K562 (cell line): ENCODE measurements around the gene H2AZ2. TPM values are rescaled to one million over a fixed set of nuclear protein-coding genes. Genes with fewer than 3 reads are reported as not detected.

Experiments
- COPS2 ChIP-seq: fragments of 450-650 bp; conservative IDR thresholded peaks from 2 replicates; pipeline ENCODE4 v1.6.1; 2016; ENCODE audit warnings: mild to moderate bottlenecking, moderate library complexity
- DACH1 ChIP-seq: fragments of 450-650 bp; IDR thresholded peaks from 2 replicates; pipeline ENCODE4 v1.6.1; 2018; ENCODE audit not compliant: partially characterized antibody
- DLX4 ChIP-seq: fragments of 250-450 bp; sonication (Bioruptor Pico); IDR thresholded peaks from 2 replicates; pipeline ENCODE4 v1.6.1; 2021; ENCODE audit warnings: mild to moderate bottlenecking
- ETV6 ChIP-seq, 3 experiments: fragments of 150-350 bp in 1 of 3; sonication (generic) in 1 of 3; formaldehyde crosslinking in 1 of 3; IDR thresholded peaks; 2 replicates each; pipeline versions ENCODE4 v1.6.1 to v1.8.0; 2014 to 2022; ENCODE audit warnings: borderline replicate concordance in 2 of 3, low read depth in 2 of 3, antibody characterized with exemption in 1 of 3, low read length in 1 of 3, mild to moderate bottlenecking in 1 of 3, missing genetic modification reagents in 1 of 3
- FOXJ2 ChIP-seq: fragments of 200-800 bp; sonication (Bioruptor generic); IDR thresholded peaks from 2 replicates; pipeline ENCODE4 v1.6.1; 2016; ENCODE audit warnings: missing genetic modification characterization, missing compliant biosample characterization
- HDAC1 ChIP-seq, 2 experiments: fragments of 450-650 bp; IDR thresholded peaks; 2 replicates each; pipeline ENCODE4 v1.6.1; 2016 to 2017; ENCODE audit warnings: inconsistent platforms in 1 of 2, mild to moderate bottlenecking in 1 of 2, moderate library complexity in 1 of 2
- KLF13 ChIP-seq: fragments of 450-650 bp; IDR thresholded peaks from 2 replicates; pipeline ENCODE4 v1.6.1; 2016; ENCODE audit warnings: missing genetic modification characterization, low read depth, mild to moderate bottlenecking, missing compliant biosample characterization, moderate library complexity, borderline replicate concordance
- L3MBTL2 ChIP-seq: fragments of 450-650 bp; IDR thresholded peaks from 2 replicates; pipeline ENCODE4 v1.6.1; 2016; ENCODE audit warnings: mild to moderate bottlenecking, moderate library complexity
- MBD2 ChIP-seq: sonication (generic); IDR thresholded peaks from 2 replicates; pipeline ENCODE4 v1.6.1; 2016; ENCODE audit warnings: low read depth, borderline replicate concordance
- SIX5 ChIP-seq, 2 experiments: IDR thresholded peaks; 2 replicates each; pipeline ENCODE4 v1.6.1; 2011; ENCODE audit warnings: low read length in 2 of 2, borderline replicate concordance in 1 of 2, low read depth in 1 of 2, mild to moderate bottlenecking in 1 of 2, moderate library complexity in 1 of 2; ENCODE audit not compliant: insufficient read depth in 1 of 2
- SLC30A9 ChIP-seq: fragments of 250-450 bp; sonication (Bioruptor Pico); IDR thresholded peaks from 2 replicates; pipeline ENCODE4 v1.8.0; 2022; ENCODE audit warnings: mild to moderate bottlenecking, moderate library complexity
- SOX6 ChIP-seq: fragments of 450-650 bp; IDR thresholded peaks from 2 replicates; pipeline ENCODE4 v1.6.1; 2014; ENCODE audit warnings: mild to moderate bottlenecking
- STAT5B ChIP-seq: fragments of 250-450 bp; sonication (Bioruptor Pico); IDR thresholded peaks from 2 replicates; pipeline ENCODE4 v1.8.0; 2021; ENCODE audit warnings: mild to moderate bottlenecking, inconsistent platforms
- U2AF1 ChIP-seq: fragments of 200-400 bp; formaldehyde crosslinking; optimal IDR thresholded peaks from 2 replicates; pipeline ENCODE3; 2017; ENCODE audit warnings: mild to moderate bottlenecking, low read depth, low read length, moderate library complexity
- YY1 ChIP-seq, 3 experiments: IDR thresholded peaks; 2 replicates each; pipeline ENCODE4 v1.6.1; 2011; ENCODE audit warnings: low read length in 2 of 3, mild to moderate bottlenecking in 2 of 3, moderate library complexity in 2 of 3, borderline replicate concordance in 1 of 3, control low read depth in 1 of 3, low read depth in 1 of 3; ENCODE audit not compliant: insufficient read depth in 3 of 3, insufficient replicate concordance in 2 of 3, control insufficient read depth in 1 of 3, insufficient read length in 1 of 3; ENCODE audit errors: extremely low read depth in 1 of 3
- ZNF232 ChIP-seq: sonication (generic); formaldehyde crosslinking; IDR thresholded peaks from 2 replicates; pipeline ENCODE4 v1.8.0; 2022; ENCODE audit warnings: mild to moderate bottlenecking, missing genetic modification reagents
- ZNF263 ChIP-seq: sonication (generic); formaldehyde crosslinking; IDR thresholded peaks from 2 replicates; pipeline ENCODE4 v1.8.0; 2022; ENCODE audit warnings: mild to moderate bottlenecking, missing genetic modification reagents, borderline replicate concordance
- ZNF589 ChIP-seq: fragments of 200-800 bp; sonication (Bioruptor generic); IDR thresholded peaks from 2 replicates; pipeline ENCODE4 v1.6.1; 2016; ENCODE audit warnings: low read depth, missing genetic modification characterization, missing compliant biosample characterization
- ZNF655 ChIP-seq: fragments of 250-450 bp; sonication (Bioruptor Pico); IDR thresholded peaks from 2 replicates; pipeline ENCODE4 v1.5.0; 2021
- ZNF696 ChIP-seq: fragments of 250-450 bp; sonication (Bioruptor Pico); conservative IDR thresholded peaks from 2 replicates; pipeline ENCODE4 v1.4.0; 2020; ENCODE audit warnings: mild to moderate bottlenecking, moderate library complexity
- ZNF707 ChIP-seq: fragments of 250-450 bp; sonication (Bioruptor Pico); conservative IDR thresholded peaks from 2 replicates; pipeline ENCODE4 v1.8.0; 2022; ENCODE audit warnings: inconsistent platforms, mild to moderate bottlenecking, moderate library complexity
- polyA plus RNA-seq, 8 experiments: library from polyadenylated mRNA; depleted of rRNA in 4 of 8; stranded (reverse) in 5 of 8; unstranded in 3 of 8; fragments of >200 nt; fragmentation: Nextera tagmentation in 2 of 8; fragmentation: Illumina TruSeq in 1 of 8; extraction: Ambion mirVana in 2 of 8; extraction: Trizol in 1 of 8; gene quantifications; 2 replicates each; pipeline versions ENCODE4 v1.2.1 to v1.2.3, GENCODE V29; 2011 to 2014; ENCODE audit warnings: inconsistent platforms in 1 of 8, missing spikeins in 1 of 8
- total RNA-seq, 7 experiments: library from RNA; depleted of rRNA in 6 of 7; stranded (reverse); fragments of >200 nt in 6 of 7; fragmentation: Illumina TruSeq in 2 of 7; extraction: Trizol in 2 of 7; gene quantifications; 2 replicates each; pipeline versions ENCODE4 v1.2.1 to v1.2.3, GENCODE V29; 2011 to 2021; ENCODE audit warnings: low replicate concordance in 1 of 7
- TF ChIP-seq, protein P1 (sequence below): fragments of 250-450 bp; sonication (Bioruptor Pico); IDR thresholded peaks from 2 replicates; pipeline ENCODE4 v1.9.0; 2021; ENCODE audit warnings: mild to moderate bottlenecking, inconsistent platforms
- TF ChIP-seq, protein P2 (sequence below): fragments of 200-800 bp; sonication (Bioruptor generic); IDR thresholded peaks from 2 replicates; pipeline ENCODE4 v1.6.1; 2017; ENCODE audit warnings: missing genetic modification characterization, missing compliant biosample characterization

Gene H2AZ2
- total and polyA plus RNA-seq, 9 of the 15 experiments (the other 6 are each of a cell fraction or from before 2014, with no cell fraction given), result 105 to 382 (median 286) TPM

DNA sequence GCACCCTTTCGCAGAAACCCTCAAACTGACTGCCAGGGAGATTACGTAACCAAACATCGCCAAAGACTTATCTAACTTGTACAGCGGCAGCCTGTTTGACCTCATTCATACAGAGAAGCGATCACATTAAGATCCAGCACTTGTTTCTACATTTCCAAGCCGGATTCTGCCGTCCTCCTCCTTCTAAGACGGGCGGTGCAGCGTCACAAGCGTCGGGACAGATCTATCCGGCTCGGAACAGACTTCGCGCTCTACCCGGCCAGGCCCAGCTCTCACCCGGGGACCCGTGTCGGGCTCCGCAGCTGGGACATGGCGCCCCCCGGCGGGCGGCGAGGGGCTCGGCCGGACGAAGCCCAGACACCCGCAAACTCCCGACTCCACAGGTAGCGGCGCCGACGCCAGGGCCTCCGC lies 373 bp downstream of the H2AZ2 start (continued):
- TF ChIP-seq SLC30A9 (CRISPR knock-in tag) (no peak), ZNF263 (no peak), ZNF655 (CRISPR knock-in tag) (no peak), U2AF1 (no peak), STAT5B (CRISPR knock-in tag) (no peak), ZNF589 (CRISPR knock-in tag) (peak; percentile 56; the same call in 1 of the 2 replicates), YY1 (IDR thresholded peaks at IDR 0.05; ENCODE audit: borderline replicate concordance in 1 of 3, control insufficient read depth in 1 of 3, extremely low read depth in 1 of 3, insufficient read depth in 3 of 3, insufficient read length in 1 of 3, insufficient replicate concordance in 2 of 3, low read depth in 1 of 3, low read length in 2 of 3) (peak in 2 of 3 experiments; percentile 54 to 65), MBD2 (0 out of 2 replicates have a peak, but pooled peaks have one; percentile 50), ZNF707 (no peak), KLF13 (no peak), SIX5 (IDR thresholded peaks at IDR 0.05; ENCODE audit: borderline replicate concordance in 1 of 2, insufficient read depth in 1 of 2, low read depth in 1 of 2, low read length in 2 of 2) (no peak; a peak in 1 of 4 replicates), DLX4 (CRISPR knock-in tag) (no peak), SOX6 (no peak), COPS2 (no peak), ETV6 (IDR thresholded peaks at IDR 0.05; ENCODE audit: borderline replicate concordance in 1 of 2, low read depth in 2 of 2, low read length in 1 of 2) (no peak), ETV6 (CRISPR knock-in tag; IDR thresholded peaks at IDR 0.05; ENCODE audit: borderline replicate concordance) (no peak), DACH1 (peak; percentile 50), L3MBTL2 (peak; percentile 51; the same call in 1 of the 2 replicates), ZNF232 (no peak), HDAC1 (IDR thresholded peaks at IDR 0.05) (peak in 1 of 2 experiments; percentile 91; a peak in 2 of 4 replicates), ZNF696 (CRISPR knock-in tag) (no peak), FOXJ2 (tag) (peak; percentile 23; the same call in 1 of the 2 replicates)
- TF ChIP-seq, protein P1, sequence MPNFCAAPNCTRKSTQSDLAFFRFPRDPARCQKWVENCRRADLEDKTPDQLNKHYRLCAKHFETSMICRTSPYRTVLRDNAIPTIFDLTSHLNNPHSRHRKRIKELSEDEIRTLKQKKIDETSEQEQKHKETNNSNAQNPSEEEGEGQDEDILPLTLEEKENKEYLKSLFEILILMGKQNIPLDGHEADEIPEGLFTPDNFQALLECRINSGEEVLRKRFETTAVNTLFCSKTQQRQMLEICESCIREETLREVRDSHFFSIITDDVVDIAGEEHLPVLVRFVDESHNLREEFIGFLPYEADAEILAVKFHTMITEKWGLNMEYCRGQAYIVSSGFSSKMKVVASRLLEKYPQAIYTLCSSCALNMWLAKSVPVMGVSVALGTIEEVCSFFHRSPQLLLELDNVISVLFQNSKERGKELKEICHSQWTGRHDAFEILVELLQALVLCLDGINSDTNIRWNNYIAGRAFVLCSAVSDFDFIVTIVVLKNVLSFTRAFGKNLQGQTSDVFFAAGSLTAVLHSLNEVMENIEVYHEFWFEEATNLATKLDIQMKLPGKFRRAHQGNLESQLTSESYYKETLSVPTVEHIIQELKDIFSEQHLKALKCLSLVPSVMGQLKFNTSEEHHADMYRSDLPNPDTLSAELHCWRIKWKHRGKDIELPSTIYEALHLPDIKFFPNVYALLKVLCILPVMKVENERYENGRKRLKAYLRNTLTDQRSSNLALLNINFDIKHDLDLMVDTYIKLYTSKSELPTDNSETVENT, result no peak
- TF ChIP-seq, protein P2, sequence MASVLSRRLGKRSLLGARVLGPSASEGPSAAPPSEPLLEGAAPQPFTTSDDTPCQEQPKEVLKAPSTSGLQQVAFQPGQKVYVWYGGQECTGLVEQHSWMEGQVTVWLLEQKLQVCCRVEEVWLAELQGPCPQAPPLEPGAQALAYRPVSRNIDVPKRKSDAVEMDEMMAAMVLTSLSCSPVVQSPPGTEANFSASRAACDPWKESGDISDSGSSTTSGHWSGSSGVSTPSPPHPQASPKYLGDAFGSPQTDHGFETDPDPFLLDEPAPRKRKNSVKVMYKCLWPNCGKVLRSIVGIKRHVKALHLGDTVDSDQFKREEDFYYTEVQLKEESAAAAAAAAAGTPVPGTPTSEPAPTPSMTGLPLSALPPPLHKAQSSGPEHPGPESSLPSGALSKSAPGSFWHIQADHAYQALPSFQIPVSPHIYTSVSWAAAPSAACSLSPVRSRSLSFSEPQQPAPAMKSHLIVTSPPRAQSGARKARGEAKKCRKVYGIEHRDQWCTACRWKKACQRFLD (CRISPR knock-in tag), result peak; percentile 73
